ENCODE data around the gene HDGFL2.
"Not testable (repeated sequence)": the region's sequence is repeated elsewhere in the genome, so short reads cannot be mapped to it uniquely, and the experiment has no call there.

Gene HDGFL2

GRCh38 chr19:4517451-4518057 is 45.5 kb downstream of the HDGFL2 start:
- no peak for DNase-seq

- DNase-seq: no peak
Measured at GRCh38 chr19:4518345-4519171, 46.5 kb downstream of the HDGFL2 start, which contains the start of gene PLIN4. Gene PLIN4, minus strand, starts transcription at chr19:4518486. Its CDS starts 214 bp downstream, at chr19:4518272.

- DNase-seq: no peak
Measured at GRCh38 chr19:4519172-4519496, 47.0 kb downstream of the HDGFL2 start.

GRCh38 chr19:4519521-4520277 is 47.6 kb downstream of the HDGFL2 start:
- no peak for DNase-seq

GRCh38 chr19:4521170-4521887 is 49.2 kb downstream of the HDGFL2 start:
- no peak for DNase-seq

- DNase-seq: no peak
Measured at GRCh38 chr19:4521888-4522242, 49.8 kb downstream of the HDGFL2 start.

GRCh38 chr19:4522291-4523002 is 50.4 kb downstream of the HDGFL2 start:
- DNase-seq: no peak

GRCh38 chr19:4523306-4524110 is 51.4 kb downstream of the HDGFL2 start:
- no peak for DNase-seq

GRCh38 chr19:4524808-4525562 is 52.9 kb downstream of the HDGFL2 start:
- peak; percentile 10 for DNase-seq

GRCh38 chr19:4525563-4526002 is 53.5 kb downstream of the HDGFL2 start:
- no peak for DNase-seq

GRCh38 chr19:4527377-4527776 is 55.3 kb downstream of the HDGFL2 start:
- not testable (repeated sequence) for DNase-seq

GRCh38 chr19:4528843-4529242 is 56.7 kb downstream of the HDGFL2 start:
- DNase-seq: no peak

GRCh38 chr19:4529924-4530522 is 57.9 kb downstream of the HDGFL2 start:
- DNase-seq: no peak

- no peak for DNase-seq
Measured at GRCh38 chr19:4531562-4532165, 59.6 kb downstream of the HDGFL2 start.

- DNase-seq: no peak
Measured at GRCh38 chr19:4533334-4533733, 61.2 kb downstream of the HDGFL2 start.

- DNase-seq: no peak
Measured at GRCh38 chr19:4533835-4534424, 61.8 kb downstream of the HDGFL2 start.

- DNase-seq: peak; percentile 75
Measured at GRCh38 chr19:4534836-4535658, 63.0 kb downstream of the HDGFL2 start, which contains the start of gene PLIN5. Gene PLIN5, minus strand, starts transcription at chr19:4535224. Its CDS starts 1,150 bp downstream, at chr19:4534074.

- DNase-seq: no peak
Measured at GRCh38 chr19:4536798-4537197, 64.7 kb downstream of the HDGFL2 start.
